Ishikawa (cell line): ENCODE data around the gene TEX35.

Experiments
- CEBPB ChIP-seq: IDR thresholded peaks from 2 replicates; pipeline ENCODE4 v1.6.1; 2012
- CREB1 ChIP-seq: IDR thresholded peaks from 2 replicates; pipeline ENCODE4 v1.6.1; 2012; ENCODE audit warnings: low read depth
- EGR1 ChIP-seq: IDR thresholded peaks from 2 replicates; pipeline ENCODE4 v1.6.1; 2012
- EP300 ChIP-seq: IDR thresholded peaks from 2 replicates; pipeline ENCODE4 v1.6.1; 2012; ENCODE audit warnings: borderline replicate concordance
- FOXM1 ChIP-seq: IDR thresholded peaks from 2 replicates; pipeline ENCODE4 v1.6.1; 2012; ENCODE audit warnings: low read depth, borderline replicate concordance
- NFIC ChIP-seq: IDR thresholded peaks from 2 replicates; pipeline ENCODE4 v1.6.1; 2012
- RAD21 ChIP-seq: IDR thresholded peaks from 2 replicates; pipeline ENCODE4 v1.6.1; 2012; ENCODE audit warnings: low read depth
- TAF1 ChIP-seq: IDR thresholded peaks from 2 replicates; pipeline ENCODE4 v1.6.1; 2012; ENCODE audit warnings: low read depth, mild to moderate bottlenecking
- TCF12 ChIP-seq: IDR thresholded peaks from 2 replicates; pipeline ENCODE4 v1.6.1; 2012; ENCODE audit warnings: low read depth
- TEAD4 ChIP-seq: IDR thresholded peaks from 2 replicates; pipeline ENCODE4 v1.6.1; 2012
- YY1 ChIP-seq: IDR thresholded peaks from 2 replicates; pipeline ENCODE4 v1.6.1; 2012; ENCODE audit warnings: low read depth
- ZBTB7A ChIP-seq: IDR thresholded peaks from 2 replicates; pipeline ENCODE4 v1.6.1; 2012; ENCODE audit warnings: low read depth
- TF ChIP-seq, protein P1 (sequence below): IDR thresholded peaks from 2 replicates; pipeline ENCODE4 v1.6.1; 2012
- TF ChIP-seq, protein P2 (sequence below): IDR thresholded peaks from 2 replicates; pipeline ENCODE4 v1.6.1; 2012
- TF ChIP-seq, protein P3 (sequence below): IDR thresholded peaks from 2 replicates; pipeline ENCODE4 v1.6.1; 2012; ENCODE audit warnings: low read depth, mild to moderate bottlenecking

The TEX35 gene

DNA sequence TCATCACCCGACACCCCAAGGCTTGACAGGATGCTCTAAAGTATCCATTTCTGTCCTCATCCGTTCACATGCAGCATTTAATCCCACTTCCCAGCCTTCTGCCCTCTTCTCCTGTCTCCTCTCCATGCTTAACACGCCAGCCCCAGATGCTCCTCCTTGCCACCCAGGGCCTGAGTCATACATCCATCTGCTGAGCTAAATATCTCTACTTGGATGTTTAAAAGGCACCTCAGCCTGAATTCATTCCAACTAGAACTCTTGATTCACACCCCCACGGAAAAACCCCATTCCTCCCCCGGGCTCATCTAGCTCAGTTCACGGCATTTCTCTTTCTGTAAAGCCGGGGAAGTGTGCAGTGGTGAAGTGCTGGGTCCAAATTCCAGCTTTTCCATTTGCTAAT lies 27.7 kb downstream of the TEX35 start:
- TF ChIP-seq, protein P1, sequence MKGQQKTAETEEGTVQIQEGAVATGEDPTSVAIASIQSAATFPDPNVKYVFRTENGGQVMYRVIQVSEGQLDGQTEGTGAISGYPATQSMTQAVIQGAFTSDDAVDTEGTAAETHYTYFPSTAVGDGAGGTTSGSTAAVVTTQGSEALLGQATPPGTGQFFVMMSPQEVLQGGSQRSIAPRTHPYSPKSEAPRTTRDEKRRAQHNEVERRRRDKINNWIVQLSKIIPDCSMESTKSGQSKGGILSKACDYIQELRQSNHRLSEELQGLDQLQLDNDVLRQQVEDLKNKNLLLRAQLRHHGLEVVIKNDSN = no peak

DNA sequence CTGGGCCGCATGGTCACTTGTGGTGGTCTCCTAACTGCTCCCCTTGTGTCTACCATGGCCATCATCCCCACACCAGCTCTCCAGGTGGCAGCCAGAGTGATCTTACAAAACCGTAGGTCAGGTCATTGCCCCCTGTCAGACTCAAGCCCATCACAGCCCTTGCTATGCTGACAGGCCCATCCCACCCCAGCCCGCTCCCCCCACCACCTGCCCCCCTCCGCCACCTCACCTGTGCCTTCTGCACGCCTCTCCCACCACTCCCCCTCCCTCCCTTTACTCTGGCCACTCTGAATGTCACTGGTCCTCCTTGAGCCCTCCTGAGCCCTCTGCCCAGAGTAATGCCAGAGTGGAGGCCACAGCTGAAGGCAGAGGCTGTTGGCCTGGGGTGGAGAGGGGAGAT lies 28.5 kb downstream of the TEX35 start:
- TF ChIP-seq FOXM1 (no peak), TEAD4 (no peak), CREB1 (no peak), EGR1 (no peak), YY1 (no peak)
- TF ChIP-seq, protein P1 = no peak

DNA sequence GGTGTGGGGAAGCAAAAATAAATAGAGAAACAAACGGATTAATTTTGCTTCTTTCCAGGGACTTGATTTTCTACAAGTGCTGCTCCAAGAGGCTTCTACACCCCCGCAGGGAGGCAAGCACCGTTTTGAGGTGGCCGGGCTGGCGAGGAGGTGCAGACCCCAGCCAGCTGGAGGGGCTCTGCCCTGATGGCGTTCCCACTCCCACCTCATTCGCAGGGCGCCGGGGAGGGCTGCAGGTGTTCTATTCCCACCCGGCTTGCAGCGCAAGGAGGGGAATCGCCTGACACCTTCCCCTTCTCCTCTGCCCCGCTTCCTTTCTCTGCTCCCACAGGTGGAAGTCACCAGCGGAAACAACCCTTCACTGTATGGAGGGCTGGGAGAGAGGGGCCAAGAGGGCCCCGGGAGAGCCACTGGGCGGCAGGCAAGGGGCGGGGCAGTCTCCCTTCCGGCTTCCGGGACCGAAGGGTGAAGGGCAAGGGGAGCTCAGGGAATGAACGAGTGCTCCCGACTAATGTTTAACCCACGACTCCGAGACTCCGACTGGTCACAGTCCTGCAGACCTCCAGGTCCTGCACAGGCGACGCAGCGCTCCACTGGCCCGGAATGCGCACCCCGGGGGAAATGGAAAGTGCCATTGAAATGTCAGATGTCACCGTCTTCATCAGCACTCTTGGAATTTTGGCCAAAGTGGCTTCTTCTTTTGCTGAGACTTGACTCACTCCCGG lies 29.1 kb downstream of the TEX35 start:
- TF ChIP-seq TAF1 (peak; percentile 64; the same call in 1 of the 2 replicates), RAD21 (no peak)

DNA sequence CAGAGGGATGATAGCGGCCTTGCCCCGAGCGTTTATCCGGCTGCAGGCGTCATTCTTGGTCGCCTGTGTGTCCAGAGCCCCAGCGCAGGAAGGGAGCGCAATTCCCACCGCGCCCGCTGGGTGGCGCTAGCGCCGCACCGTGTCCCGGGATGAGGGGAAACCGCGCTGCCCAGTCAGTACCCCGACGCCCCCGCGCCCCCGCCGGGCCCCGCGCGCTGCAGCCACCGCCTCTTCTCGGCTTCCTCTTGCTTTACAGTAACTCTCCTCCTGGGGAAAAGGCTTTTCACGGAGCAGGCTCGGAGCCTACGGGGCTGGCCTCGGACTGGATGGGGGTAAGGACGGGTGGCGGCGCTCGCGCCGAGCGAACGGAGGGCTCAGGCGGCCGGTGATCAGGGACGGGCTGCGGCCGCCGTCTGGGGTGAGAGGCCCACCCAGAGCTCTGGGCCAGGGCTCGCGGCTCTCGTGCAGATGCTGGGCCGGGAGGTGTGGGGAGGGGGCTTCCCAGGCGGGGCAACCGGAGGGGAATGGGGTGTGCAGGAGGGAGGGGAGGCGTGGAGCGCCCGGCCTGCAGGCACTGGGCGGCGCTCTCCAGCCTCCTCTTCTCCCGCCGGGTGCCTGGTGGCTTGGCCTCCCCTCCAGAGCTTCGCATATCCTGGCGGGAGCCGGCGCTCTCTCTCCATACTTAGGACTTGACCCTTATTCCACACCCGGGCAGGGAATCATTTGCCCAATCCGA lies 29.8 kb downstream of the TEX35 start:
- TF ChIP-seq EP300 (no peak), RAD21 (peak; percentile 80), ZBTB7A (peak; percentile 97), EGR1 (peak; percentile 84)
- TF ChIP-seq, protein P2, sequence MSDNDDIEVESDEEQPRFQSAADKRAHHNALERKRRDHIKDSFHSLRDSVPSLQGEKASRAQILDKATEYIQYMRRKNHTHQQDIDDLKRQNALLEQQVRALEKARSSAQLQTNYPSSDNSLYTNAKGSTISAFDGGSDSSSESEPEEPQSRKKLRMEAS = peak; percentile 48; the same call in 1 of the 2 replicates
- TF ChIP-seq, protein P3, sequence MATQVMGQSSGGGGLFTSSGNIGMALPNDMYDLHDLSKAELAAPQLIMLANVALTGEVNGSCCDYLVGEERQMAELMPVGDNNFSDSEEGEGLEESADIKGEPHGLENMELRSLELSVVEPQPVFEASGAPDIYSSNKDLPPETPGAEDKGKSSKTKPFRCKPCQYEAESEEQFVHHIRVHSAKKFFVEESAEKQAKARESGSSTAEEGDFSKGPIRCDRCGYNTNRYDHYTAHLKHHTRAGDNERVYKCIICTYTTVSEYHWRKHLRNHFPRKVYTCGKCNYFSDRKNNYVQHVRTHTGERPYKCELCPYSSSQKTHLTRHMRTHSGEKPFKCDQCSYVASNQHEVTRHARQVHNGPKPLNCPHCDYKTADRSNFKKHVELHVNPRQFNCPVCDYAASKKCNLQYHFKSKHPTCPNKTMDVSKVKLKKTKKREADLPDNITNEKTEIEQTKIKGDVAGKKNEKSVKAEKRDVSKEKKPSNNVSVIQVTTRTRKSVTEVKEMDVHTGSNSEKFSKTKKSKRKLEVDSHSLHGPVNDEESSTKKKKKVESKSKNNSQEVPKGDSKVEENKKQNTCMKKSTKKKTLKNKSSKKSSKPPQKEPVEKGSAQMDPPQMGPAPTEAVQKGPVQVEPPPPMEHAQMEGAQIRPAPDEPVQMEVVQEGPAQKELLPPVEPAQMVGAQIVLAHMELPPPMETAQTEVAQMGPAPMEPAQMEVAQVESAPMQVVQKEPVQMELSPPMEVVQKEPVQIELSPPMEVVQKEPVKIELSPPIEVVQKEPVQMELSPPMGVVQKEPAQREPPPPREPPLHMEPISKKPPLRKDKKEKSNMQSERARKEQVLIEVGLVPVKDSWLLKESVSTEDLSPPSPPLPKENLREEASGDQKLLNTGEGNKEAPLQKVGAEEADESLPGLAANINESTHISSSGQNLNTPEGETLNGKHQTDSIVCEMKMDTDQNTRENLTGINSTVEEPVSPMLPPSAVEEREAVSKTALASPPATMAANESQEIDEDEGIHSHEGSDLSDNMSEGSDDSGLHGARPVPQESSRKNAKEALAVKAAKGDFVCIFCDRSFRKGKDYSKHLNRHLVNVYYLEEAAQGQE = 0 out of 2 replicates have a peak, but pooled peaks have one; percentile 18

DNA sequence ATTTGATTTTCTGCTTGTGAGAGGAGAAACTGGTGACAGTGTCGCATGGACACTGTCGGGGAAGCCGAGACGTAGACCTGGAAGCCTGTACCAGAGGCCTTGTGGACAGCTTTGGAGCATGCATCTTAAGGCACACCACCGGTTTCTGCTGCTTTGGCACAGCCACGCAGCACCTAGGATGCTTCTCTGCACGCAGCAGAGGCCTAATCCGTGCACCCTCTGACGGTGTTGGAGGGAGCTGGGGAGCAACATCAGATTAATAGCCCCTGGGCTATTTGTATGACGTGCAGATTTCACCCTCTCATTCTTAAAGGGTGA lies 30.3 kb downstream of the TEX35 start:
- TF ChIP-seq, protein P2 = no peak; the same call in 1 of the 2 replicates
- TF ChIP-seq TAF1 = no peak
- no peak for TF ChIP-seq NFIC
- TF ChIP-seq, protein P1 = no peak
- TF ChIP-seq EP300 = no peak
- no peak for TF ChIP-seq ZBTB7A
- TF ChIP-seq EGR1 = no peak
- TF ChIP-seq YY1 = no peak
- no peak for TF ChIP-seq CEBPB

DNA sequence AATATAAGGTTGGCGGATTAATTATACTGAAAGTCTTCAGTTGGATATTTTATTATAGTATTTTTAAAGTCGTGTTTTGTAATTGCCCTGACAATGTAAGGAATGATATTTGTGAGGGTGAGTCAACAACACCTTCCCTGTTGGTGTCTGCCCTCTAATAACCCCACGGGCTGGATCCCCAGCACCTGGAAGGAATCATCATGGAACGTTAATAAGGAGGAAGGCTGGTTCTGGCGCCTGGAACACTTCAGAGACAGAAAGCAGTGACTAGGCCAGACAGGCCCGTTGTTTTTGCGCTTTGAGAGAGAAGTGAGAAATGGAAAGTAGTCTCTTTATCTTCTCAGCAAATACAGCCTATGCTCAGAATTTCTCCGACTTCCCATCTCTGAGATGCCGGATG lies 31.6 kb downstream of the TEX35 start:
- TF ChIP-seq ZBTB7A (no peak), TAF1 (no peak), CREB1 (no peak), TEAD4 (no peak), EGR1 (no peak)
- TF ChIP-seq, protein P3 = no peak

DNA sequence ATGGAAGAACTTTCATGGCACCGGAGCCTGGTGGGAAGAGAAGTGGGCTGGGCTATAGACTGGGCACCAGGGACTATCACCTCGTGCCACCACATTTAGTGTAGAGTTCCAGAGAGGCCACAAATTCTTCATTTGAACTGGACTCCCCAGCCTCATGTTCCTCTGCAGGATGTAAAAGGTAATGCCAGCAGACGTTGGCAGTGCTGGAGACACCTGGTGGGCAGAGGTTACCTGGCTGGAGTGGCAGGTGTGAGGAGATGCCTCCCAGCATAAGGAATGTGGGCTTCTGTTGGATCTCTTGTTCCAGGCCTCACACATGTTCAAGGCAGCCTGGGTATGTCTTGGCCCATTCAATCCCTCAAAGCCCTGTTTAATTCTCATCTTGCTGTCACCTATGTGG lies 35.2 kb downstream of the TEX35 start:
- TF ChIP-seq, protein P1 = no peak
- TF ChIP-seq CREB1 (no peak), EP300 (no peak), TCF12 (no peak), EGR1 (no peak), NFIC (no peak), CEBPB (no peak), ZBTB7A (no peak), YY1 (no peak), TEAD4 (no peak)
